Tibial artery (tissue), 4 donors: Measurements from ENCODE around the gene DCAF8.

Experiments
- DNase-seq, 2 donors: peaks; one replicate each; pipeline ENCODE4 v3.0.0-alpha.2; 2019
- H3K27ac ChIP-seq, 2 donors: fragments of 200-600 bp; sonication (generic) in 1 of 2; 1 replicate in 1 of 2; 2 replicates in 1 of 2; pipeline ENCODE4 v1.5.1; 2018 to 2019; ENCODE audit warnings: mild to moderate bottlenecking in 1 of 2
- H3K27me3 ChIP-seq, 2 donors: fragments of 200-600 bp; sonication (generic) in 1 of 2; one replicate each; pipeline versions ENCODE4 v1.5.1 to v1.6.0; 2016 to 2019
- H3K36me3 ChIP-seq, 3 donors: fragments of 200-600 bp; sonication (generic) in 2 of 3; one replicate each; pipeline ENCODE4 v1.5.1; 2016 to 2019; ENCODE audit warnings: mild to moderate bottlenecking in 2 of 3
- H3K4me1 ChIP-seq, 4 donors: fragments of 200-600 bp; sonication (generic) in 2 of 4; 1 replicate in 3 of 4; 2 replicates in 1 of 4; pipeline ENCODE4 v1.5.1; 2016 to 2019
- H3K4me3 ChIP-seq, 2 donors: fragments of 200-600 bp; sonication (generic) in 1 of 2; 1 replicate in 1 of 2; 2 replicates in 1 of 2; pipeline ENCODE4 v1.5.1; 2018 to 2019; ENCODE audit warnings: mild to moderate bottlenecking in 2 of 2
- H3K9me3 ChIP-seq, 3 donors: fragments of 200-600 bp; sonication (generic) in 1 of 3; one replicate each; pipeline ENCODE4 v1.5.1; 2016 to 2019
- CTCF ChIP-seq, 2 experiments: fragments of 200-600 bp in 1 of 2; fragments of 450-650 bp in 1 of 2; IDR thresholded peaks; one replicate each; pipeline ENCODE4 v1.5.1; 2017 to 2019; ENCODE audit warnings: antibody characterized with exemption in 2 of 2, mild to moderate bottlenecking in 1 of 2, moderate library complexity in 1 of 2
- intact Hi-C: fragments of 100-400 bp; cut with DNase I; formaldehyde crosslinking; loops from one replicate; pipeline ENCODE4 v1.15.0; 2023; ENCODE audit warnings: low total_unique reads

DCAF8 gene

DNA sequence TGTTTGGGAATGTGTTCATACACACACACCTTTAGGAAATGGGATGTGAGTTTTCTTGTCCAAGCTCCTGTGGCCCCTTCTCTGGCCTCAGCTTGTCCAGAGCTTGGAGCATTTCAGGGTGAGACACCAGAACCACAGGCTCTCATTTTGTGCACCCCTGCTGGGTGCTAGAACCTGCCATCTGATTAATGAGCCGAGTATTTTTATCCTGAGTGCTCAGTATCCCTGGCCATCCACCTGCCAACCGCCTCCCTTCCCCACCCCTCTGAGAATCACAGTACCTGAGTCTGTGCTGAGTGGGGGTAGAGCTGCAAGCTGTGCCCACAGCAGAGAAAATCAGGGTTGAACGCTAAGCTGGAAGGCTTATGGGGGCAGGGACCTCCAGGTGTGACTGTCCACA lies 70.6 kb downstream of the DCAF8 start:
- no peaks in the 10 kb centered on the region for H3K9me3 ChIP-seq
- DNase-seq = no peak
- H3K27ac ChIP-seq = no peak overlapping the region
- no peaks in the 10 kb centered on the region for H3K36me3 ChIP-seq
- peaks cover 0 to 27% (median 24%) of the 10 kb centered on the region in 4 donors for H3K4me1 ChIP-seq
- no peak for TF ChIP-seq CTCF (IDR thresholded peaks at IDR 0.05)
- H3K27me3 ChIP-seq = no peaks in the 10 kb centered on the region
- H3K4me3 ChIP-seq = no peak overlapping the region
- intact Hi-C loops = loop anchor here (2.0 kb wide), 2 partner anchors 59 to 99 kb away; no protein-coding TSS in a partner anchor

- H3K27me3 ChIP-seq = no peaks in the 10 kb centered on the region
Measured at GRCh38 chr1:160189649-160190625, 72.4 kb downstream of the DCAF8 start, which contains the start of gene CASQ1. Gene CASQ1, plus strand, starts transcription at chr1:160190575. Its CDS starts 177 bp downstream, at chr1:160190752.

DNA sequence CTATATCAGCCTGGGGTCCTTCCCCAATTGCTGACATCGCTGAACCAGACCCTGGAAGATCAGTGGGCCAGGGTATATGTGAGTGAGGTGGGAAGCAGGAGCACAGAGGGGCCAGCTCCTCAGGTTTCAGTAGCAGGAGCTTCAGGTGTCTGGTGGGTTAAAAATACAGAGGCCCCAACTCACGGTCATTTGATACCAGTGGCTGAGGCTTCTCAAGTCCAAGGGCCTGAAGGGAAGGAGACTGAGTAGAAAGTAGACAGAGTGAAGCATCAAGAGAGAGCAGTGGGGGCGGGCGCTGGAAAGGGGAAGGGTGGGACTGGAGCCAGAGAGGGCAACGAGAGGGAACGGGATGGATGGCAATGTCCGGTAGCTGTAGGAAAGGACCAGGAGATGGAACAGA lies 74.0 kb downstream of the DCAF8 start:
- Histone ChIP-seq H3K36me3 (no peaks in the 10 kb centered on the region), H3K4me3 (no peak overlapping the region), H3K27ac (no peak overlapping the region), H3K4me1 (peaks cover 0 to 24% (median 22%) of the 10 kb centered on the region in 4 donors), H3K27me3 (no peaks in the 10 kb centered on the region), H3K9me3 (no peaks in the 10 kb centered on the region)
- no peak for TF ChIP-seq CTCF (IDR thresholded peaks at IDR 0.05)
- no peak for DNase-seq
- intact Hi-C loops = no loop called here

More at GRCh38 chr1:160189649-160190625, 72.4 kb downstream of the DCAF8 start, which contains the start of gene CASQ1:
- H3K27ac ChIP-seq = peak within 1 kb of the TSS; percentile 17 to 26
- H3K9me3 ChIP-seq = no peaks in the 10 kb centered on the region
- intact Hi-C loops = no loop called here
- peak in 1 of 2 donors; percentile 89 for DNase-seq
- TF ChIP-seq CTCF (IDR thresholded peaks at IDR 0.05) = no peak
- H3K4me3 ChIP-seq = no peak within 1 kb of the TSS
- peaks cover 0 to 27% (median 24%) of the 10 kb centered on the region in 4 donors for H3K4me1 ChIP-seq
- H3K36me3 ChIP-seq = no peaks in the 10 kb centered on the region

GRCh38 chr1:160187407-160187806 lies 74.9 kb downstream of the DCAF8 start:
- H3K27ac ChIP-seq = no peak overlapping the region
- H3K4me3 ChIP-seq = no peak overlapping the region
- TF ChIP-seq CTCF (IDR thresholded peaks at IDR 0.05) = no peak
- H3K27me3 ChIP-seq = no peaks in the 10 kb centered on the region
- peak in 1 of 2 donors; percentile 16 for DNase-seq
- H3K9me3 ChIP-seq = no peaks in the 10 kb centered on the region
- intact Hi-C loops = no loop called here
- peaks cover 0 to 16% (median 13%) of the 10 kb centered on the region in 4 donors for H3K4me1 ChIP-seq
- H3K36me3 ChIP-seq = no peaks in the 10 kb centered on the region

DNA sequence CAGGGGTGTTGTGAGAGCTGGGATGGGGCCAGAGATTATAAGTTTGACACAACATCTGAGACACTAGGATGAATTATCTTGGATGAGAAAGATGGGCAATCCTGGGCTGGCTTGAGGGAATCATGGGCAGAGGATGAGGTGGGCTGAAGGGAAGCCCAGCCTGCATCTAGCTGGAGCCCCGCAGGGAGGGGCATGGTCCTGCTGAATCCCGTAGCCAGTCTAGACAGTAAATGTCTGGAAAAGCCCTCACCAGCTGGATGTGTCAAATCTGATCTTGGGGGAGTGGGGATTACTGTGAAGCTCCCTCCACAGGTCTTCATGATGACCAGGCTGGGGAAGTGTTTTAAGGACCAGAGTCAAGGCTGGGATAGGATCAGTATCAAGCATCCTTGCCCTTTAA lies 75.6 kb downstream of the DCAF8 start:
- H3K36me3 ChIP-seq = no peaks in the 10 kb centered on the region
- H3K27me3 ChIP-seq = no peaks in the 10 kb centered on the region
- intact Hi-C loops = no loop called here
- no peak for TF ChIP-seq CTCF (IDR thresholded peaks at IDR 0.05)
- H3K4me1 ChIP-seq = peaks cover 0 to 16% (median 13%) of the 10 kb centered on the region in 4 donors
- DNase-seq = peak in 1 of 2 donors; percentile 27
- no peak overlapping the region for H3K4me3 ChIP-seq
- H3K9me3 ChIP-seq = no peaks in the 10 kb centered on the region
- H3K27ac ChIP-seq = no peak overlapping the region
